GM12874 (cell line): ENCODE data around the gene PAM16.

ENCODE experiments used
- TF ChIP-seq, protein P1 (sequence below): IDR thresholded peaks from 2 replicates; pipeline ENCODE4 v1.5.1; 2011; ENCODE audit warnings: low read depth, mild to moderate bottlenecking, control low read depth, low read length, moderate library complexity; ENCODE audit not compliant: insufficient read depth

The PAM16 gene

DNA sequence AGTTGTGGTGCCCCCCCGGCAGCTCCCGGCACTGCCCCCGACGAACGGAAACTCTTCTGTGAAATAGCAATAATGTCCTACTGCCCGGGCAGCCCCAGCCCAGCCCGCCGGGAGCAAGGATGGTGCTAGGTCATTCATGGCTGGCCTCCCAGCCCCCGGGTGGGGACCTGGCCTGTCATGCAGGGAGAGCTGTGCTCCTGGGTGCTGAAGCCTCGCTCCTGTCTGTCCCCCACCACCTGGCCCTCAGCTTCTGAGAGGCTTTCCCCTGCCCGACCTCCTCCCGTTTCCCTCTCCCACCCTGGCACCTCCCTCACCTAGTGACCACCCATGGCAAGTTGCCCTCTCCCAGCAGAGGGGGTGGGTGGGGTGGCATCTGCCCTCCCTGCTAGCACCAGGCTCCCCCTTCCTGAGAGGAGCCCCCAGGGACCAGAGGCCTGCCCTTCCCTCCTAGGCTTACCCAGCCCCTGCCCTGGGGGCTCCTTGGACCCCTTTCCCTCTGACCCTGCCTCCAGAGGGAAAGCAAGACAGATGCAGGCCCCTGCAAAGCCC lies 13.5 kb downstream of the PAM16 start:
- TF ChIP-seq, protein P1, sequence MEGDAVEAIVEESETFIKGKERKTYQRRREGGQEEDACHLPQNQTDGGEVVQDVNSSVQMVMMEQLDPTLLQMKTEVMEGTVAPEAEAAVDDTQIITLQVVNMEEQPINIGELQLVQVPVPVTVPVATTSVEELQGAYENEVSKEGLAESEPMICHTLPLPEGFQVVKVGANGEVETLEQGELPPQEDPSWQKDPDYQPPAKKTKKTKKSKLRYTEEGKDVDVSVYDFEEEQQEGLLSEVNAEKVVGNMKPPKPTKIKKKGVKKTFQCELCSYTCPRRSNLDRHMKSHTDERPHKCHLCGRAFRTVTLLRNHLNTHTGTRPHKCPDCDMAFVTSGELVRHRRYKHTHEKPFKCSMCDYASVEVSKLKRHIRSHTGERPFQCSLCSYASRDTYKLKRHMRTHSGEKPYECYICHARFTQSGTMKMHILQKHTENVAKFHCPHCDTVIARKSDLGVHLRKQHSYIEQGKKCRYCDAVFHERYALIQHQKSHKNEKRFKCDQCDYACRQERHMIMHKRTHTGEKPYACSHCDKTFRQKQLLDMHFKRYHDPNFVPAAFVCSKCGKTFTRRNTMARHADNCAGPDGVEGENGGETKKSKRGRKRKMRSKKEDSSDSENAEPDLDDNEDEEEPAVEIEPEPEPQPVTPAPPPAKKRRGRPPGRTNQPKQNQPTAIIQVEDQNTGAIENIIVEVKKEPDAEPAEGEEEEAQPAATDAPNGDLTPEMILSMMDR = no peak

DNA sequence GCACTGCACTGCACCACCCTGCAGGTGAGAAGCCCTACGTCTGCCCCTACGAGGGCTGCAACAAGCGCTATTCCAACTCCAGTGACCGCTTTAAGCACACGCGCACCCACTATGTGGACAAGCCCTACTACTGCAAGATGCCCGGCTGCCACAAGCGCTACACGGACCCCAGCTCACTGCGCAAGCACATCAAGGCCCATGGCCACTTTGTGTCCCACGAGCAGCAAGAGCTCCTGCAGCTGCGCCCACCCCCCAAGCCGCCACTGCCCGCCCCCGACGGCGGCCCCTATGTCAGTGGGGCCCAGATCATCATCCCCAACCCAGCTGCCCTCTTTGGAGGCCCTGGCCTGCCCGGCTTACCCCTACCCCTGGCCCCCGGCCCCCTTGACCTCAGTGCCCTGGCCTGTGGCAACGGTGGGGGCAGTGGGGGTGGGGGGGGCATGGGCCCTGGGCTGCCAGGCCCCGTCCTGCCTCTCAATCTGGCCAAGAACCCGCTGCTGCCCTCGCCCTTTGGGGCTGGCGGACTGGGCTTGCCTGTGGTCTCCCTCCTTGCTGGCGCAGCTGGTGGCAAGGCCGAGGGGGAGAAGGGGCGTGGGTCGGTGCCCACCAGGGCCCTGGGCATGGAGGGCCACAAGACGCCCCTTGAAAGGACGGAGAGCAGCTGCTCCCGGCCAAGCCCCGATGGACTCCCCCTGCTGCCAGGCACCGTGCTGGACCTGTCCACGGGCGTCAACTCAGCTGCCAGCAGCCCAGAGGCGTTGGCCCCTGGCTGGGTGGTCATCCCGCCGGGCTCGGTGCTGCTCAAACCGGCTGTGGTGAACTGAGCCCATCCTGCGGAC lies 14.2 kb downstream of the PAM16 start:
- TF ChIP-seq, protein P1 = no peak

DNA sequence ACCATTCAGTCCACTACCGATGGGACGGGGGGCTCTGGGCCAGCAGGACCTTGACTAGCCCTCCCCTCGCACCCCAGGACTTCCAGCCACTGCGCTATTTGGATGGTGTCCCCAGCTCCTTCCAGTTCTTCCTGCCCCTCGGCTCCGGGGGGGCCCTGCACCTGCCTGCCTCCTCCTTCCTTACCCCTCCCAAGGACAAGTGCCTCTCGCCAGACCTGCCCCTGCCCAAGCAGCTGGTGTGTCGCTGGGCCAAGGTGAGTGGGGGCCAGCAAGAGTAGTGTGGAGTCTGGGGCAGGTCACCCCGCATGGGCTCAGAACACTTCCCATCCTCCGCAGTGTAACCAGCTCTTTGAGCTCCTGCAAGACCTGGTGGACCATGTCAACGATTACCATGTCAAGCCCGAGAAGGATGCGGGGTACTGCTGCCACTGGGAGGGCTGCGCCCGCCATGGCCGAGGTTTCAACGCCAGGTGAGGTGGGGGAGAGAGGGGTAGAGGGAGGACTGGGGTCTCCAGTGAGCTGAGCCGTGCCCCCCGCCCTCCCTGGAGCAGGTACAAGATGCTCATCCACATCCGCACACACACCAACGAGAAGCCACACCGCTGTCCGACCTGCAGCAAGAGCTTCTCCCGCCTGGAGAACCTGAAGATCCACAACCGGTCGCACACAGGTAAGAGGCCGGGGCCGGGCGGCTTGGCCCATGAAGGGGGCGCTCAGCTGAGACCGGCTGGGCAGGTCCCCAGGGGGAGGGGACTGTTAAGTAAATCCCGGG lies 16.2 kb downstream of the PAM16 start:
- TF ChIP-seq, protein P1 = no peak

DNA sequence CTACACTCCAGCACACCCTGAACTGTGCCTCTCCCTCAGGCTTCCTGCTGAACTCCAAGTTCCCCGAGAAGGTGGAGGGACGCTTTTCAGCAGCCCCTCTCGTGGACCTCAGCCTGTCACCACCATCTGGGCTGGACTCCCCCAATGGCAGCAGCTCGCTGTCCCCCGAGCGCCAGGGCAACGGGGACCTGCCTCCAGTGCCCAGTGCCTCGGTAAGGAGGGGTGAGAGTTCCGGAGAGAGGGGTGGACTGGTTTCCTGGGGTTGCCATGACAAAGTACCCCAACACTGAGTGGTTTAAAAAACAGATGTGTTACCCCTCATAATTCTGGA lies 17.8 kb downstream of the PAM16 start:
- TF ChIP-seq, protein P1 = no peak

DNA sequence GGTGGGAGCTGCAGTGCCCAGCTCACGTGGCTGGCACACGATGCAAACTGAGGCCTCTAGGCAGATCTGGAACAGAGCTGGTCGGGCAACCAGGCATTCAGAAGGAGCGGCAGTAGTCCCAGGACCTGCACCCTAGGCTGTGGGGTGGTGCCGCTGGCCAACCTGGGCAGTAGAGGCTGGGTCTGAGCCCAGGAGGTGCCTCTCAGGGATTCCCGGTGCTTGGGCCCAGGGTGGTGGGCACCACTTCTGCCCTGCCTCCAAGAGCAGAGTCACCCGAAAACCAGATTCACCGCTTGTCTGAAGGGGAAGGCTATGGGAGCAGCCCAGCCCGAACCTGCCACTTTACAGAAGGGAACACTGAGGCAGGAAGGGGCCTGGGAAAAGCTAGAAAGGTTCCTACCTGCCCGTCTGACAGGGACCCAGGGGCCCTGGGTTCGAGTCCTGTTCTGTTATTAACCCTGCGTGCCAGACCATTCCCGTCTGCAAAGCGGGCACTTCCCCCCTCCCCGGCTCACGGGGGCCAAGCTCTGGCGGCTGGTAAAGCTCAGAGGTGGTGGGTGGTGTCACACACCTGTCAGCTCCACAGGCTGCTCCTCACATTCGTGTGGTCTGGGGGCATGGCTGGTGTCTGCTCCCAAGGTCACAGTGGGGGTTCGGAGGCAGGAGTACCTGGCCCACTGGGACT lies 18.4 kb downstream of the PAM16 start:
- TF ChIP-seq, protein P1 = no peak

DNA sequence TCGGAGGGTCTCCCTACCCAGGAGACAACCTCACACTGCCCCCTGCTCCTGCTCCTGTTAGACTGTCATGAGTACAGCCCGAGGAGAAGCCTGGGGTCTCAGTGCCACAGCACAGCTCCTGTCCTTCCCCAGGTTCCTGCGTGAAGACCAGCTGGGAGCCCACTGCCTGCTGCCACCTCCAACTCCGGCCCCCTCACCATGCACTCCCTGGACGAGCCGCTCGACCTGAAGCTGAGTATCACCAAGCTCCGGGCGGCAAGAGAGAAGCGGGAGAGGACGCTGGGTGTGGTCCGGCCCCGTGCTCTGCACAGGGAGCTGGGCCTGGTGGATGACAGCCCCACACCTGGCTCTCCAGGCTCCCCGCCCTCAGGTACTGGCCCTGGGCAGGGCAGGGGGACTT lies 19.0 kb downstream of the PAM16 start:
- TF ChIP-seq, protein P1 = no peak

DNA sequence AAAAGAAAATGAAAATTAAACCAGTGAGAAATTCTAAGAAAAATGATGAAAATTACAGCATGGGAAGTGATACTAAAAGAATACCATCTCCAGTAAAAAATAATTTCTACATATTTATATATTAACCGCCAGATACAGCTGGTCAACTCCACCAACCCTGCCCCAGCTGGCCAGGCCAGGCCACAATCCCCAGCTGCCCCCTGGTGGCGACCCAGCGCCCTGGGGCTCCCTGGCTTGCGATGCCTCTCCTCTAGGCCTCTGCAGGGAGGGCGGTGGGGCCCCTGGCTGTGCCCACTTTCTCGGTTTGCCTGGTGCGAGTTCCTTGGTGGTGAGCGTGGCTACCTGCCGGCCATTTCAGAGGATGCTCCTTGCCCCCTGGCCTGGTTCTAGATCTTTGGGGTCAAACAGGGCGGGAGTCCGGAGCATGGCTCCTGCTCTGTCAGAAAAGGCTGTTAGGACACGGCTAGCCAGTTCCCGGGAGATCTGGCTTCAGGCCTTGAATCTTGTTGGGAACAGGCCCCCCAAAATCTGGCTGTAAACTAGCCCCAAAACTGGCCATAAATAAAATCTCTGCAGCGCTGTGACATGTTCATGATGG lies 20.7 kb downstream of the PAM16 start:
- TF ChIP-seq, protein P1 = peak; percentile 96
